NCI-H2081 treated with DMSO at 0.1 percent for 48 hours (cell line): ENCODE results near the gene RASA3.

Experiments
- DNase-seq: peaks from one replicate; lab custom pipeline; 2025; lab: John Stamatoyannopoulos, UW

Gene RASA3

GRCh38 chr13:113950451-113951245, 181.8 kb downstream of the RASA3 start:
- no peak for DNase-seq

- no peak for DNase-seq
These were observed 182.9 kb downstream of the RASA3 start for GRCh38 chr13:113949546-113949945.

GRCh38 chr13:113948034-113948742, 184.2 kb downstream of the RASA3 start:
- no peak for DNase-seq

GRCh38 chr13:113947311-113948033, 185.0 kb downstream of the RASA3 start:
- no peak for DNase-seq

- DNase-seq: no peak
These were observed 185.8 kb downstream of the RASA3 start for GRCh38 chr13:113946409-113947181.

GRCh38 chr13:113945857-113946408, 186.5 kb downstream of the RASA3 start:
- DNase-seq: no peak

GRCh38 chr13:113943821-113944565, 188.4 kb downstream of the RASA3 start:
- no peak for DNase-seq

- no peak for DNase-seq
These were observed 189.8 kb downstream of the RASA3 start for GRCh38 chr13:113942591-113943103.

- no peak for DNase-seq
These were observed 190.7 kb downstream of the RASA3 start for GRCh38 chr13:113941571-113942191.

GRCh38 chr13:113939944-113940297, 192.5 kb downstream of the RASA3 start:
- DNase-seq: no peak

- DNase-seq: no peak
These were observed 193.1 kb downstream of the RASA3 start for GRCh38 chr13:113939129-113939943.

GRCh38 chr13:113938716-113939115, 193.7 kb downstream of the RASA3 start:
- no peak for DNase-seq

GRCh38 chr13:113938246-113938645, 194.2 kb downstream of the RASA3 start:
- no peak for DNase-seq

- DNase-seq: no peak
These were observed 194.8 kb downstream of the RASA3 start for GRCh38 chr13:113937527-113938180.

- DNase-seq: no peak
These were observed 195.3 kb downstream of the RASA3 start for GRCh38 chr13:113937073-113937472.

GRCh38 chr13:113936166-113936965, 196.1 kb downstream of the RASA3 start:
- no peak for DNase-seq

- DNase-seq: peak; percentile 17
These were observed 197.2 kb downstream of the RASA3 start for GRCh38 chr13:113935001-113935844.
